GM12865 (cell line): ENCODE results near the gene MINDY4B.
A peak's percentile ranks its signal among the peaks of the same experiment; 100 is the strongest.
"Not testable (repeated sequence)": the region's sequence is repeated elsewhere in the genome, so short reads cannot be mapped to it uniquely, and the experiment has no call there.

Experiments
- DNase-seq: peaks from one replicate; pipeline ENCODE4 v3.0.0; 2010; ENCODE audit warnings: low read depth
- H3K4me3 ChIP-seq: 2 replicates; pipeline ENCODE4 v1.5.1; 2011; ENCODE audit warnings: mild to moderate bottlenecking, low read depth, low read length, control low read depth
- CTCF ChIP-seq: IDR thresholded peaks from 2 replicates; pipeline ENCODE4 v1.5.1; 2011; ENCODE audit warnings: low read length, control low read depth, low read depth, inconsistent platforms; ENCODE audit not compliant: insufficient read depth; ENCODE audit errors: missing control alignments

The MINDY4B gene

DNA sequence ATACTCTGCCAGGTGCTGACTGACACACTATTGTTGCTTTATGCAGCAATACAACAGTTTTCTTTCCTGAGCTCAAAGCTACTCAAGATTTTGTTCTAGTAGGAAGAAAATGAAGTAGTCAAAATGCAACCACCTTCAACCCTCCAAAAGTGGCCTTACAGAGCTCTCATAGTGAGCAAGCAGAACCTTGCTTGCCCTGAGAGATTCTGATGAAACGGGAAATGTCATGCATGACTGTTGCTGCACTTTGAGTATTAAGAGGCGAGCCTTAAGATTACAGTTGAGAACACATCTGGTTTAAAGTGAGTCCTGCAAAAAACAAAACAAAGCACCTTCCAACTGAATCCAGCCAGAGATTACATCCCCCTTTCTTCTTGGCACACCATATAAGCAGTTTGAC lies 29.7 kb downstream of the MINDY4B start:
- TF ChIP-seq CTCF = no peak
- H3K4me3 ChIP-seq = no peak overlapping the region
- peak; percentile 66 for DNase-seq

- no peak for DNase-seq
- no peak for TF ChIP-seq CTCF
- H3K4me3 ChIP-seq = no peak overlapping the region
These were observed 30.5 kb downstream of the MINDY4B start for GRCh38 chr3:150874666-150875219.

DNA sequence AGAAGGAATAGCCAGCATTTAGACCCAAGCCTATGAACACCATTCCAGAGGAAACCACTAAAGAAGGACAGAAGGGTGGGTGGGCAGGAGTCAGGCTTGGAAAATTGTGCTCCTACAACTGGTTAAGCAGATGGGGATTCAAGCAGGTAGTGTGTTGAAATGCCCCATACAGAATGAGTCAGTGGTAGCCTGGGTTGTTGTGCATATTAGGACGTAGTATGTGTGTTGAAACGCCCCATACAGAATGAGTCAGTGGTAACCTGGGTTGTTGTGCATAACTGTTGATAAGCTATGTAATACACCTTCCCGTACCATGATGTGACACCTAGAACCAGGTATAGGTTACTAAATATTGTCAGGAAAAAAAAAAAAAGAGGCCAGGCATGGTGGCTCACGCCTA lies 34.0 kb downstream of the MINDY4B start:
- no peak overlapping the region for H3K4me3 ChIP-seq
- no peak for TF ChIP-seq CTCF
- no peak for DNase-seq

- H3K4me3 ChIP-seq = no peak overlapping the region
- DNase-seq = no peak
- no peak for TF ChIP-seq CTCF
These were observed 34.8 kb downstream of the MINDY4B start for GRCh38 chr3:150870406-150870805.

DNA sequence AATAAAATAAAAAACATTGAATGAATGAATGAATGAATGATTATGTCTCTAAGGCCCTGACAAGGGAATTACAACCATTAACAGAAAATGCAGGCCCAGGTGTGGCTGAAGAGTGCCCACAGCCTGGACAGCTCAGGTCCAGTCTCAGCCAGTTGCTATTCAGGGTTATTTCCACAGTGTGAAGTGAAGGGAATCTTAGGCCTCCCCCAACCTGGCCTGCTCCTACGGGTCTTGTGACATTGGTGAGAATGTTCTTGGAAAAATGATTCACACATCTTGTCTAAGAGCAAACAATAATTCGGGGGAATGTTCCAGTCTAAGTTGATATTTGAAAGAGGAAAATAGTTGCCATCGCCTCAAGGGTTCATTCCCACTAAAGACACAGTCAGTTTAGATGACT lies 37.0 kb downstream of the MINDY4B start:
- DNase-seq = no peak
- no peak for TF ChIP-seq CTCF
- H3K4me3 ChIP-seq = no peak overlapping the region

DNA sequence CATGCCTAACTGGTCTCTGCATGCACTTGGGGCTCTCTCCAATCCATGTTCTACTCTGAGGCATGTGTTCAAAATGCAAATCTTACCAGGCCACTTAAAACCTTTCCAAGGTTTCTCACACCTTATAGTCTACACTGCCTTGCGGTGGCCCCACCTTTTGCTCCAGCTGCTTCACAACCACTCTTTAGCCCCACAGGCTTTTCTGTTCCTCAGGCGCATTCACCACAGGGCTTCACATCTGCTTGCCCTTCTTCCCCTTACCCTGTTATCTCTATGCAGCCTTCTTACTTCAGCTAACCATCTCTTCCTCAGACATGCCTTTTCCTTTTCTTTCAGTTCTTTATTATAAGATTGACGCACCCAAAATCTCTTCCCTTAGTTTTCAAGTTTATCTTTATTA lies 37.8 kb downstream of the MINDY4B start:
- TF ChIP-seq CTCF = no peak
- no peak overlapping the region for H3K4me3 ChIP-seq
- no peak for DNase-seq

- not testable (repeated sequence) for H3K4me3 ChIP-seq, DNase-seq
These were observed 41.3 kb downstream of the MINDY4B start for GRCh38 chr3:150863921-150864320.

- no peak overlapping the region for H3K4me3 ChIP-seq
- TF ChIP-seq CTCF = no peak
- DNase-seq = no peak
These were observed 43.4 kb downstream of the MINDY4B start for GRCh38 chr3:150861851-150862250.

GRCh38 chr3:150857936-150858335 lies 47.3 kb downstream of the MINDY4B start:
- H3K4me3 ChIP-seq = not testable (repeated sequence)

More at GRCh38 chr3:150857936-150858335, 47.3 kb downstream of the MINDY4B start:
- not testable (repeated sequence) for DNase-seq
